H9 (cell line): ENCODE data around the gene RAB3B. TPM values are rescaled to one million over a fixed set of nuclear protein-coding genes. Genes with fewer than 3 reads are reported as not detected.

Experiments used
- DNase-seq: peaks from one replicate; pipeline ENCODE4 v3.0.0-alpha.2; 2017
- H2AFZ ChIP-seq: one replicate; pipeline ENCODE4 v1.6.1; 2013; ENCODE audit warnings: mild to moderate bottlenecking, low read length, control low read depth, moderate library complexity
- H2AK5ac ChIP-seq: 2 replicates; pipeline ENCODE4 v1.6.1; 2013; ENCODE audit warnings: low read length, control low read depth, mixed read lengths; ENCODE audit not compliant: insufficient read length
- H2BK120ac ChIP-seq: one replicate; pipeline ENCODE4 v1.6.1; 2013; ENCODE audit warnings: low read depth, mild to moderate bottlenecking, low read length, control low read depth, inconsistent platforms; ENCODE audit not compliant: poor library complexity, severe bottlenecking
- H2BK12ac ChIP-seq: 2 replicates; pipeline ENCODE4 v1.6.1; 2013; ENCODE audit warnings: low read length, control low read depth, mixed read lengths, low read depth; ENCODE audit not compliant: insufficient read length
- H2BK15ac ChIP-seq: 2 replicates; pipeline ENCODE4 v1.6.1; 2013; ENCODE audit warnings: low read depth, low read length, control low read depth
- H2BK20ac ChIP-seq: one replicate; pipeline ENCODE4 v1.6.1; 2013; ENCODE audit warnings: low read depth, mild to moderate bottlenecking, low read length, control low read depth, inconsistent platforms; ENCODE audit not compliant: poor library complexity, severe bottlenecking
- H2BK5ac ChIP-seq: 2 replicates; pipeline ENCODE4 v1.6.1; 2013; ENCODE audit warnings: low read length, control low read depth, mixed read lengths; ENCODE audit not compliant: insufficient read length
- H3K14ac ChIP-seq: 2 replicates; pipeline ENCODE4 v1.6.1; 2013; ENCODE audit warnings: low read length, control low read depth; ENCODE audit not compliant: insufficient read depth
- H3K18ac ChIP-seq: 2 replicates; pipeline ENCODE4 v1.6.1; 2013; ENCODE audit warnings: low read depth, mild to moderate bottlenecking, mixed read lengths, low read length, control low read depth; ENCODE audit not compliant: insufficient read length
- H3K23ac ChIP-seq: 2 replicates; pipeline ENCODE4 v1.6.1; 2013; ENCODE audit warnings: low read length, control low read depth, mixed read lengths, low read depth; ENCODE audit not compliant: insufficient read length
- H3K23me2 ChIP-seq: 2 replicates; pipeline ENCODE4 v1.6.1; 2013; ENCODE audit warnings: low read depth, mild to moderate bottlenecking, mixed read lengths, low read length, control low read depth; ENCODE audit not compliant: insufficient read length, poor library complexity, severe bottlenecking
- H3K27ac ChIP-seq: 2 replicates; pipeline ENCODE4 v1.5.1; 2013; ENCODE audit warnings: low read length, control low read depth, mixed read lengths, low read depth; ENCODE audit not compliant: insufficient read length
- H3K27me3 ChIP-seq: 2 replicates; pipeline ENCODE4 v1.6.1; 2013; ENCODE audit warnings: low read length, control low read depth, inconsistent platforms; ENCODE audit not compliant: insufficient read depth
- H3K4ac ChIP-seq: 2 replicates; pipeline ENCODE4 v1.6.1; 2013; ENCODE audit warnings: low read depth, mild to moderate bottlenecking, control low read depth, inconsistent platforms, low read length, moderate library complexity
- H3K4me1 ChIP-seq: 2 replicates; pipeline ENCODE4 v1.6.1; 2013; ENCODE audit warnings: low read length, control low read depth, inconsistent platforms; ENCODE audit not compliant: insufficient read depth
- H3K4me2 ChIP-seq: 2 replicates; pipeline ENCODE4 v1.6.1; 2013; ENCODE audit warnings: low read length, control low read depth, mixed read lengths; ENCODE audit not compliant: insufficient read length, insufficient read depth
- H3K56ac ChIP-seq: 2 replicates; pipeline ENCODE4 v1.6.1; 2013; ENCODE audit warnings: low read depth, mild to moderate bottlenecking, mixed read lengths, low read length, control low read depth; ENCODE audit not compliant: insufficient read length
- H3K79me1 ChIP-seq: 2 replicates; pipeline ENCODE4 v1.6.1; 2013; ENCODE audit warnings: low read depth, mild to moderate bottlenecking, moderate library complexity, low read length, control low read depth, inconsistent platforms; ENCODE audit not compliant: insufficient read depth, poor library complexity, severe bottlenecking
- H3K79me2 ChIP-seq: 2 replicates; pipeline ENCODE4 v1.6.1; 2013; ENCODE audit warnings: low read length, control low read depth, inconsistent platforms; ENCODE audit not compliant: insufficient read depth
- H3K9ac ChIP-seq: 2 replicates; pipeline ENCODE4 v1.6.1; 2013; ENCODE audit warnings: low read length, control low read depth, mixed read lengths; ENCODE audit not compliant: insufficient read length; ENCODE audit errors: extremely low read depth
- H3K9me3 ChIP-seq: one replicate; pipeline ENCODE4 v1.6.1; 2013; ENCODE audit warnings: low read depth, low read length, inconsistent platforms; ENCODE audit not compliant: control insufficient read depth
- H3T11ph ChIP-seq: one replicate; pipeline ENCODE4 v1.6.1; 2013; ENCODE audit warnings: mild to moderate bottlenecking, low read length, control low read depth, inconsistent platforms
- H4K20me1 ChIP-seq: one replicate; pipeline ENCODE4 v1.6.1; 2013; ENCODE audit not compliant: control insufficient read depth, insufficient read length, insufficient read depth
- H4K5ac ChIP-seq: 2 replicates; pipeline ENCODE4 v1.6.1; 2013; ENCODE audit warnings: low read depth, mild to moderate bottlenecking, mixed read lengths, low read length, control low read depth; ENCODE audit not compliant: insufficient read length
- H4K8ac ChIP-seq: replicated peaks from 2 replicates; pipeline ENCODE4 v1.6.1; 2013; ENCODE audit warnings: low read length, control low read depth, mixed read lengths, low read depth; ENCODE audit not compliant: insufficient read length
- H4K91ac ChIP-seq: 2 replicates; pipeline ENCODE4 v1.6.1; 2013; ENCODE audit warnings: low read depth, mild to moderate bottlenecking, moderate library complexity, mixed read lengths, low read length, control low read depth; ENCODE audit not compliant: insufficient read length
- H3K27ac Mint-ChIP-seq, 3 experiments: 2 replicates in 2 of 3; 3 replicates in 1 of 3; pipeline ENCODE4 v1.8.0; 2020 to 2021; ENCODE audit warnings: mixed read lengths in 3 of 3, mild to moderate bottlenecking in 1 of 3, moderate library complexity in 1 of 3
- H3K27me3 Mint-ChIP-seq: 2 replicates; pipeline ENCODE4 v1.8.0; 2021; ENCODE audit warnings: low read depth, mild to moderate bottlenecking, moderate library complexity, mixed read lengths
- H3K36me3 Mint-ChIP-seq, 3 experiments: 2 replicates in 2 of 3; 3 replicates in 1 of 3; pipeline ENCODE4 v1.8.0; 2020 to 2021; ENCODE audit warnings: low read depth in 3 of 3, mixed read lengths in 3 of 3; ENCODE audit not compliant: insufficient read depth in 1 of 3
- H3K4me1 Mint-ChIP-seq, 2 experiments: 2 replicates each; pipeline ENCODE4 v1.8.0; 2020; ENCODE audit warnings: mixed read lengths in 2 of 2
- H3K4me3 Mint-ChIP-seq, 2 experiments: 2 replicates in 1 of 2; 3 replicates in 1 of 2; pipeline ENCODE4 v1.8.0; 2020 to 2021; ENCODE audit warnings: mild to moderate bottlenecking in 2 of 2, mixed read lengths in 2 of 2, moderate library complexity in 1 of 2
- H3K9me3 Mint-ChIP-seq, 2 experiments: 2 replicates in 1 of 2; 3 replicates in 1 of 2; pipeline ENCODE4 v1.8.0; 2020; ENCODE audit warnings: mild to moderate bottlenecking in 2 of 2, mixed read lengths in 2 of 2, moderate library complexity in 1 of 2
- CTCF ChIP-seq: fragments of 200-600 bp; sonication (generic); conservative IDR thresholded peaks from 3 replicates; pipeline ENCODE4 v1.8.0; 2021; ENCODE audit warnings: antibody characterized with exemption, mild to moderate bottlenecking
- WGBS: extraction: QIAGEN DNeasy Blood & Tissue Kit; methylation state at CpG from one replicate; pipeline ENCODE4 v1.1.7; 2013; ENCODE audit warnings: missing lambda C conversion rate, low lambda C conversion rate, mixed read lengths; ENCODE audit not compliant: insufficient read length; ENCODE audit errors: extremely low coverage; 5-methylcytosine and 5-hydroxymethylcytosine counted together
- total RNA-seq: library from RNA; stranded (reverse); gene quantifications from 2 replicates; pipeline ENCODE4 v1.2.1, GENCODE V29; 2021

RAB3B gene
- total RNA-seq, 1 experiment from 2014 or later = 30.6 TPM

- Histone ChIP-seq H3K14ac (no peak overlapping the region), H3K23ac (no peak overlapping the region), H3K27ac (no peak overlapping the region), H3T11ph (no peak overlapping the region), H2BK120ac (no peak overlapping the region), H2BK5ac (no peak overlapping the region), H4K91ac (no peak overlapping the region), H2AFZ (no peak overlapping the region), H3K4ac (no peak overlapping the region), H3K4me1 (no peaks in the 10 kb centered on the region; the same call in 1 of the 2 replicates), H3K79me2 (no peaks in the 10 kb centered on the region; the same call in 1 of the 2 replicates), H2BK12ac (no peak overlapping the region), H3K9me3 (no peaks in the 10 kb centered on the region), H3K9ac (no peak overlapping the region), H3K56ac (no peak overlapping the region), H2BK20ac (no peak overlapping the region), H3K79me1 (no peaks in the 10 kb centered on the region), H3K27me3 (no peaks in the 10 kb centered on the region), H4K20me1 (no peaks in the 10 kb centered on the region), H3K18ac (no peak overlapping the region), H3K23me2 (no peaks in the 10 kb centered on the region), H2BK15ac (no peak overlapping the region), H2AK5ac (no peak overlapping the region), H4K8ac (no peak overlapping the region), H3K4me2 (no peak overlapping the region), H4K5ac (no peak overlapping the region)
- DNase-seq = no peak
- no peak overlapping the region for H3K4me3 Mint-ChIP-seq
- H3K4me1 Mint-ChIP-seq = peaks cover 6 to 7% of the 10 kb centered on the region in 2 experiments
- no peak for TF ChIP-seq CTCF
- H3K27ac Mint-ChIP-seq = no peak overlapping the region; a peak in 1 of 7 replicates
- no peaks in the 10 kb centered on the region for H3K27me3 Mint-ChIP-seq
- H3K9me3 Mint-ChIP-seq = no peaks in the 10 kb centered on the region
- no CpG with 5 or more reads among the region's 3 CpGs for WGBS
- H3K36me3 Mint-ChIP-seq = peaks cover 5 to 29% (median 19%) of the 10 kb centered on the region in 3 experiments; a peak in 5 of 7 replicates
Observed at GRCh38 chr1:51982161-51982560, 8.3 kb downstream of the RAB3B start.
